Measurements from ENCODE around the gene EFCAB14.

- TF ChIP-seq POLR2AphosphoS5 (IDR thresholded peaks at IDR 0.05; ENCODE audit: insufficient read depth in 1 of 2, low read depth in 1 of 2) (no peak), CTCF (IDR thresholded peaks at IDR 0.05) (no peak)
Observed at GRCh38 chr1:46719689-46720088, 775 bp upstream of the EFCAB14 start.
